HG03097 (cell line): ENCODE data around the gene TEKT3.

Source experiments
- ATAC-seq: cut with Tn5 transposase; IDR thresholded peaks from one replicate; pipeline ENCODE4 v1.9.1; 2021; ENCODE audit not compliant: unreplicated experiment, low FRiP score

TEKT3 gene

GRCh38 chr17:15350777-15351477 lies 9.5 kb upstream of the TEKT3 start:
- no peak for ATAC-seq

- ATAC-seq: no peak
Measured at GRCh38 chr17:15349119-15349518, 7.7 kb upstream of the TEKT3 start.

GRCh38 chr17:15348021-15348420 lies 6.6 kb upstream of the TEKT3 start:
- no peak for ATAC-seq

GRCh38 chr17:15346066-15346595 lies 4.7 kb upstream of the TEKT3 start:
- ATAC-seq: no peak

- no peak for ATAC-seq
Measured at GRCh38 chr17:15343749-15344148, 2.4 kb upstream of the TEKT3 start.

- no peak for ATAC-seq
Measured at GRCh38 chr17:15342460-15342859, 1.1 kb upstream of the TEKT3 start.

GRCh38 chr17:15341966-15342365 lies 569 bp upstream of the TEKT3 start:
- no peak for ATAC-seq

- ATAC-seq: no peak
Measured at GRCh38 chr17:15340966-15341365, 431 bp downstream of the TEKT3 start.

GRCh38 chr17:15335446-15335845 lies 6.0 kb downstream of the TEKT3 start:
- no peak for ATAC-seq

GRCh38 chr17:15334266-15334665 lies 7.1 kb downstream of the TEKT3 start:
- ATAC-seq: no peak

- ATAC-seq: no peak
Measured at GRCh38 chr17:15332338-15332737, 9.1 kb downstream of the TEKT3 start.

- no peak for ATAC-seq
Measured at GRCh38 chr17:15323131-15323530, 18.3 kb downstream of the TEKT3 start.

- ATAC-seq: no peak
Measured at GRCh38 chr17:15321556-15322251, 19.7 kb downstream of the TEKT3 start.

GRCh38 chr17:15319452-15320010 lies 21.9 kb downstream of the TEKT3 start:
- no peak for ATAC-seq

- no peak for ATAC-seq
Measured at GRCh38 chr17:15311996-15312395, 29.4 kb downstream of the TEKT3 start.

GRCh38 chr17:15309793-15310192 lies 31.6 kb downstream of the TEKT3 start:
- ATAC-seq: no peak

GRCh38 chr17:15309236-15309635 lies 32.2 kb downstream of the TEKT3 start:
- ATAC-seq: no peak

GRCh38 chr17:15308758-15309157 lies 32.6 kb downstream of the TEKT3 start:
- ATAC-seq: no peak

GRCh38 chr17:15307710-15308111 lies 33.7 kb downstream of the TEKT3 start:
- no peak for ATAC-seq

GRCh38 chr17:15303851-15304250 lies 37.5 kb downstream of the TEKT3 start:
- no peak for ATAC-seq

GRCh38 chr17:15303268-15303667 lies 38.1 kb downstream of the TEKT3 start:
- ATAC-seq: no peak

- ATAC-seq: no peak
Measured at GRCh38 chr17:15301845-15302244, 39.6 kb downstream of the TEKT3 start.
